Activated naive CD8-positive, alpha-beta T cell treated with anti-CD3 and anti-CD28 coated beads for 36 hours (primary cell): ENCODE data around the gene PHLDA3. TPM values are rescaled to one million over a fixed set of nuclear protein-coding genes. Genes with fewer than 3 reads are reported as not detected.

Experiments used
- DNase-seq: peaks from one replicate; pipeline ENCODE4 v3.0.0; 2021
- H3K27ac Mint-ChIP-seq: one replicate; pipeline ENCODE4 v1.8.0; 2022; ENCODE audit warnings: mild to moderate bottlenecking, moderate library complexity, mixed read lengths
- H3K27me3 Mint-ChIP-seq: one replicate; pipeline ENCODE4 v1.8.0; 2022; ENCODE audit warnings: mild to moderate bottlenecking, mixed read lengths
- H3K36me3 Mint-ChIP-seq: one replicate; pipeline ENCODE4 v1.8.0; 2021; ENCODE audit warnings: mild to moderate bottlenecking, mixed read lengths
- H3K4me1 Mint-ChIP-seq: one replicate; pipeline ENCODE4 v1.8.0; 2021; ENCODE audit warnings: mixed read lengths
- H3K4me3 Mint-ChIP-seq: one replicate; pipeline ENCODE4 v1.8.0; 2022; ENCODE audit warnings: mild to moderate bottlenecking, moderate library complexity, mixed read lengths
- H3K9me3 Mint-ChIP-seq: one replicate; pipeline ENCODE4 v1.8.0; 2022; ENCODE audit warnings: mixed read lengths
- total RNA-seq, 2 experiments: library from RNA; stranded (reverse); gene quantifications; one replicate each; pipeline ENCODE4 v1.2.3, GENCODE V29; 2021

PHLDA3 gene
- total RNA-seq, 2 experiments from 2014 or later: 4.2 to 4.7 TPM

GRCh38 chr1:201506557-201507359 is 37.8 kb upstream of the PHLDA3 start, which contains the start of gene CSRP1:
CSRP1 (minus strand) TSS chr1:201507123; CDS start chr1:201496303, 10,820 bp downstream.
- Mint-ChIP-seq H3K27me3 (no peaks in the 10 kb centered on the region), H3K9me3 (no peaks in the 10 kb centered on the region), H3K4me1 (peaks cover 30% of the 10 kb centered on the region), H3K27ac (peak within 1 kb of the TSS; percentile 89), H3K4me3 (peak within 1 kb of the TSS; percentile 87), H3K36me3 (peaks cover 5% of the 10 kb centered on the region)
- DNase-seq: peak; percentile 89

- H3K27ac Mint-ChIP-seq: peak overlapping the region; percentile 82
- peaks cover 5% of the 10 kb centered on the region for H3K36me3 Mint-ChIP-seq
Measured at GRCh38 chr1:201506092-201506491, 37.1 kb upstream of the PHLDA3 start.

GRCh38 chr1:201505503-201505890 is 36.5 kb upstream of the PHLDA3 start:
- H3K4me1 Mint-ChIP-seq: peaks cover 30% of the 10 kb centered on the region
- H3K36me3 Mint-ChIP-seq: peaks cover 5% of the 10 kb centered on the region
- H3K27ac Mint-ChIP-seq: no peak overlapping the region
- no peaks in the 10 kb centered on the region for H3K27me3 Mint-ChIP-seq
- peak overlapping the region; percentile 87 for H3K4me3 Mint-ChIP-seq
- no peak for DNase-seq
- no peaks in the 10 kb centered on the region for H3K9me3 Mint-ChIP-seq

More at GRCh38 chr1:201506092-201506491, 37.1 kb upstream of the PHLDA3 start:
- peak overlapping the region; percentile 87 for H3K4me3 Mint-ChIP-seq
- no peak for DNase-seq
- H3K9me3 Mint-ChIP-seq: no peaks in the 10 kb centered on the region
- peaks cover 30% of the 10 kb centered on the region for H3K4me1 Mint-ChIP-seq
- H3K27me3 Mint-ChIP-seq: no peaks in the 10 kb centered on the region

- H3K4me1 Mint-ChIP-seq: peaks cover 30% of the 10 kb centered on the region
- no peak overlapping the region for H3K27ac Mint-ChIP-seq
- DNase-seq: no peak
- H3K27me3 Mint-ChIP-seq: no peaks in the 10 kb centered on the region
- peak overlapping the region; percentile 87 for H3K4me3 Mint-ChIP-seq
- peaks cover 5% of the 10 kb centered on the region for H3K36me3 Mint-ChIP-seq
- H3K9me3 Mint-ChIP-seq: no peaks in the 10 kb centered on the region
Measured at GRCh38 chr1:201504799-201505502, 36.0 kb upstream of the PHLDA3 start.

GRCh38 chr1:201504179-201504631 is 35.2 kb upstream of the PHLDA3 start:
- H3K27me3 Mint-ChIP-seq: no peaks in the 10 kb centered on the region
- DNase-seq: no peak
- H3K27ac Mint-ChIP-seq: no peak overlapping the region
- H3K4me3 Mint-ChIP-seq: no peak overlapping the region
- H3K4me1 Mint-ChIP-seq: peaks cover 30% of the 10 kb centered on the region
- H3K36me3 Mint-ChIP-seq: peaks cover 5% of the 10 kb centered on the region
- H3K9me3 Mint-ChIP-seq: no peaks in the 10 kb centered on the region

GRCh38 chr1:201503397-201504176 is 34.6 kb upstream of the PHLDA3 start:
- H3K4me1 Mint-ChIP-seq: peaks cover 30% of the 10 kb centered on the region
- H3K27me3 Mint-ChIP-seq: no peaks in the 10 kb centered on the region
- H3K27ac Mint-ChIP-seq: no peak overlapping the region
- H3K9me3 Mint-ChIP-seq: no peaks in the 10 kb centered on the region
- H3K4me3 Mint-ChIP-seq: no peak overlapping the region
- DNase-seq: no peak
- peaks cover 5% of the 10 kb centered on the region for H3K36me3 Mint-ChIP-seq

- no peaks in the 10 kb centered on the region for H3K9me3 Mint-ChIP-seq
- DNase-seq: no peak
- H3K27me3 Mint-ChIP-seq: no peaks in the 10 kb centered on the region
- H3K27ac Mint-ChIP-seq: no peak overlapping the region
- H3K36me3 Mint-ChIP-seq: peaks cover 5% of the 10 kb centered on the region
- H3K4me1 Mint-ChIP-seq: peaks cover 24% of the 10 kb centered on the region
- no peak overlapping the region for H3K4me3 Mint-ChIP-seq
Measured at GRCh38 chr1:201502511-201502857, 33.5 kb upstream of the PHLDA3 start.

GRCh38 chr1:201501812-201502510 is 33.0 kb upstream of the PHLDA3 start:
- peaks cover 5% of the 10 kb centered on the region for H3K36me3 Mint-ChIP-seq
- H3K9me3 Mint-ChIP-seq: no peaks in the 10 kb centered on the region
- peaks cover 24% of the 10 kb centered on the region for H3K4me1 Mint-ChIP-seq
- DNase-seq: no peak
- H3K4me3 Mint-ChIP-seq: no peak overlapping the region
- H3K27me3 Mint-ChIP-seq: no peaks in the 10 kb centered on the region
- H3K27ac Mint-ChIP-seq: no peak overlapping the region

GRCh38 chr1:201501144-201501543 is 32.2 kb upstream of the PHLDA3 start:
- no peak overlapping the region for H3K4me3 Mint-ChIP-seq
- H3K36me3 Mint-ChIP-seq: peaks cover 9% of the 10 kb centered on the region
- H3K27ac Mint-ChIP-seq: no peak overlapping the region
- no peak for DNase-seq
- no peaks in the 10 kb centered on the region for H3K9me3 Mint-ChIP-seq
- H3K27me3 Mint-ChIP-seq: no peaks in the 10 kb centered on the region
- H3K4me1 Mint-ChIP-seq: peaks cover 23% of the 10 kb centered on the region

- Mint-ChIP-seq H3K4me1 (peaks cover 19% of the 10 kb centered on the region), H3K9me3 (no peaks in the 10 kb centered on the region), H3K4me3 (no peak overlapping the region), H3K36me3 (peaks cover 9% of the 10 kb centered on the region), H3K27me3 (no peaks in the 10 kb centered on the region), H3K27ac (no peak overlapping the region)
- no peak for DNase-seq
Measured at GRCh38 chr1:201500670-201501120, 31.7 kb upstream of the PHLDA3 start.

GRCh38 chr1:201499795-201500669 is 31.0 kb upstream of the PHLDA3 start:
- no peaks in the 10 kb centered on the region for H3K27me3 Mint-ChIP-seq
- peaks cover 12% of the 10 kb centered on the region for H3K4me1 Mint-ChIP-seq
- no peak for DNase-seq
- H3K27ac Mint-ChIP-seq: no peak overlapping the region
- no peaks in the 10 kb centered on the region for H3K9me3 Mint-ChIP-seq
- peaks cover 9% of the 10 kb centered on the region for H3K36me3 Mint-ChIP-seq
- no peak overlapping the region for H3K4me3 Mint-ChIP-seq

GRCh38 chr1:201499191-201499590 is 30.2 kb upstream of the PHLDA3 start:
- no peak overlapping the region for H3K27ac Mint-ChIP-seq
- no peaks in the 10 kb centered on the region for H3K9me3 Mint-ChIP-seq
- peaks cover 12% of the 10 kb centered on the region for H3K4me1 Mint-ChIP-seq
- no peaks in the 10 kb centered on the region for H3K27me3 Mint-ChIP-seq
- no peak overlapping the region for H3K4me3 Mint-ChIP-seq
- no peak for DNase-seq
- H3K36me3 Mint-ChIP-seq: peaks cover 17% of the 10 kb centered on the region

GRCh38 chr1:201498621-201499020 is 29.6 kb upstream of the PHLDA3 start:
- DNase-seq: no peak
- no peak overlapping the region for H3K27ac Mint-ChIP-seq
- peaks cover 20% of the 10 kb centered on the region for H3K36me3 Mint-ChIP-seq
- H3K27me3 Mint-ChIP-seq: no peaks in the 10 kb centered on the region
- H3K4me1 Mint-ChIP-seq: peaks cover 8% of the 10 kb centered on the region
- peaks cover 1% of the 10 kb centered on the region for H3K9me3 Mint-ChIP-seq
- H3K4me3 Mint-ChIP-seq: no peak overlapping the region
